Measurements from ENCODE around the gene MYPOP.
A peak's percentile ranks its signal among the peaks of the same experiment; 100 is the strongest.
"Not testable (repeated sequence)": the region's sequence is repeated elsewhere in the genome, so short reads cannot be mapped to it uniquely, and the experiment has no call there.

Gene MYPOP

GRCh38 chr19:45899919-45900589 lies 2.4 kb downstream of the MYPOP start:
- TF ChIP-seq POLR2A (IDR thresholded peaks at IDR 0.05; ENCODE audit: low read length) (no peak), GATA1 (IDR thresholded peaks at IDR 0.05; ENCODE audit: low read depth, low read length) (no peak)
- DNase-seq: no peak

- TF ChIP-seq GATA1 (IDR thresholded peaks at IDR 0.05; ENCODE audit: low read depth, low read length) (no peak), POLR2A (IDR thresholded peaks at IDR 0.05; ENCODE audit: low read length) (no peak)
- DNase-seq: no peak
Observed at GRCh38 chr19:45899253-45899652, 3.2 kb downstream of the MYPOP start.

GRCh38 chr19:45897261-45897812 lies 5.1 kb downstream of the MYPOP start:
- TF ChIP-seq GATA1 (IDR thresholded peaks at IDR 0.05; ENCODE audit: low read depth, low read length) (no peak), POLR2A (IDR thresholded peaks at IDR 0.05; ENCODE audit: low read length) (no peak)
- DNase-seq: no peak

- not testable (repeated sequence) for DNase-seq
Observed at GRCh38 chr19:45895983-45896599, 6.3 kb downstream of the MYPOP start.

- TF ChIP-seq POLR2A (IDR thresholded peaks at IDR 0.05; ENCODE audit: low read length): no peak
- TF ChIP-seq GATA1 (IDR thresholded peaks at IDR 0.05; ENCODE audit: low read depth, low read length): no peak
- DNase-seq: no peak
Observed at GRCh38 chr19:45895519-45895972, 6.9 kb downstream of the MYPOP start.

GRCh38 chr19:45890877-45891276 lies 11.5 kb downstream of the MYPOP start:
- DNase-seq: no peak
- TF ChIP-seq POLR2A (IDR thresholded peaks at IDR 0.05; ENCODE audit: low read length) (no peak), GATA1 (IDR thresholded peaks at IDR 0.05; ENCODE audit: low read depth, low read length) (no peak)

- TF ChIP-seq POLR2A (IDR thresholded peaks at IDR 0.05; ENCODE audit: low read length) (no peak), GATA1 (IDR thresholded peaks at IDR 0.05; ENCODE audit: low read depth, low read length) (no peak)
- DNase-seq: peak; percentile 31 to 77
Observed at GRCh38 chr19:45889210-45889885, 13.1 kb downstream of the MYPOP start.

- TF ChIP-seq GATA1 (IDR thresholded peaks at IDR 0.05; ENCODE audit: low read depth, low read length) (no peak), POLR2A (IDR thresholded peaks at IDR 0.05; ENCODE audit: low read length) (no peak)
- DNase-seq: peak in 1 of 2 experiments; percentile 48
Observed at GRCh38 chr19:45887200-45887710, 15.2 kb downstream of the MYPOP start.

GRCh38 chr19:45886427-45887199 lies 15.8 kb downstream of the MYPOP start:
- TF ChIP-seq GATA1 (IDR thresholded peaks at IDR 0.05; ENCODE audit: low read depth, low read length) (no peak), POLR2A (IDR thresholded peaks at IDR 0.05; ENCODE audit: low read length) (peak; percentile 62)
- DNase-seq: peak; percentile 93 to 95

- peak; percentile 94 to 96 for DNase-seq
- TF ChIP-seq POLR2A (IDR thresholded peaks at IDR 0.05; ENCODE audit: low read length): no peak
- TF ChIP-seq GATA1 (IDR thresholded peaks at IDR 0.05; ENCODE audit: low read depth, low read length): no peak
Observed at GRCh38 chr19:45885556-45886426, 16.6 kb downstream of the MYPOP start, which contains the start of gene IRF2BP1. IRF2BP1 (minus strand) TSS chr19:45886141; CDS start chr19:45885774, 367 bp downstream.

GRCh38 chr19:45884682-45885555 lies 17.5 kb downstream of the MYPOP start:
- TF ChIP-seq POLR2A (IDR thresholded peaks at IDR 0.05; ENCODE audit: low read length): no peak
- no peak for TF ChIP-seq GATA1 (IDR thresholded peaks at IDR 0.05; ENCODE audit: low read depth, low read length)
- DNase-seq: peak; percentile 69 to 73

Data from erythroblast (primary cell).